ENCODE results near the gene ADGB.

The ADGB gene

GRCh38 chr6:146819596-146820320, 221.0 kb downstream of the ADGB start:
- H3K27ac ChIP-seq: no peak overlapping the region
- POLR2A ChIA-PET (ENCODE audit: low non-redundant PET): no interaction called here
- CTCF ChIA-PET: no interaction called here
- TF ChIP-seq CTCF (conservative IDR thresholded peaks at IDR 0.05; ENCODE audit: low read depth): no peak
- DNase-seq (ENCODE audit: low spot score): no peak

- DNase-seq (ENCODE audit: low spot score): no peak
- H3K27ac ChIP-seq: no peak overlapping the region
- CTCF ChIA-PET: no interaction called here
- POLR2A ChIA-PET (ENCODE audit: low non-redundant PET): no interaction called here
- no peak for TF ChIP-seq CTCF (conservative IDR thresholded peaks at IDR 0.05; ENCODE audit: low read depth)
Measured at GRCh38 chr6:146827216-146827928, 228.6 kb downstream of the ADGB start.

- no peak overlapping the region for H3K27ac ChIP-seq
- POLR2A ChIA-PET (ENCODE audit: low non-redundant PET): no interaction called here
- CTCF ChIA-PET: no interaction called here
- no peak for DNase-seq (ENCODE audit: low spot score)
- no peak for TF ChIP-seq CTCF (conservative IDR thresholded peaks at IDR 0.05; ENCODE audit: low read depth)
Measured at GRCh38 chr6:146829792-146830565, 231.2 kb downstream of the ADGB start.

GRCh38 chr6:146833157-146833556, 234.4 kb downstream of the ADGB start:
- no peak for DNase-seq (ENCODE audit: low spot score)
- ChIA-PET CTCF (no interaction called here), POLR2A (ENCODE audit: low non-redundant PET) (no interaction called here)
- TF ChIP-seq CTCF (conservative IDR thresholded peaks at IDR 0.05; ENCODE audit: low read depth): no peak
- H3K27ac ChIP-seq: no peak overlapping the region

GRCh38 chr6:146840216-146840615, 241.4 kb downstream of the ADGB start:
- ChIA-PET CTCF (no interaction called here), POLR2A (ENCODE audit: low non-redundant PET) (no interaction called here)
- TF ChIP-seq CTCF (conservative IDR thresholded peaks at IDR 0.05; ENCODE audit: low read depth): no peak

GRCh38 chr6:146840641-146841040, 241.9 kb downstream of the ADGB start:
- H3K27ac ChIP-seq: no peak overlapping the region
- ChIA-PET CTCF (no interaction called here), POLR2A (ENCODE audit: low non-redundant PET) (no interaction called here)
- no peak for DNase-seq (ENCODE audit: low spot score)
- no peak for TF ChIP-seq CTCF (conservative IDR thresholded peaks at IDR 0.05; ENCODE audit: low read depth)

More at GRCh38 chr6:146840216-146840615, 241.4 kb downstream of the ADGB start:
- H3K27ac ChIP-seq: no peak overlapping the region
- no peak for DNase-seq (ENCODE audit: low spot score)
